Measurements from ENCODE around the gene NUP153. TPM values are rescaled to one million over a fixed set of nuclear protein-coding genes. Genes with fewer than 3 reads are reported as not detected.

The NUP153 gene
- total RNA-seq, 4 donors from 2014 or later, result 28.4 to 32.8 (median 31.5) TPM

DNA sequence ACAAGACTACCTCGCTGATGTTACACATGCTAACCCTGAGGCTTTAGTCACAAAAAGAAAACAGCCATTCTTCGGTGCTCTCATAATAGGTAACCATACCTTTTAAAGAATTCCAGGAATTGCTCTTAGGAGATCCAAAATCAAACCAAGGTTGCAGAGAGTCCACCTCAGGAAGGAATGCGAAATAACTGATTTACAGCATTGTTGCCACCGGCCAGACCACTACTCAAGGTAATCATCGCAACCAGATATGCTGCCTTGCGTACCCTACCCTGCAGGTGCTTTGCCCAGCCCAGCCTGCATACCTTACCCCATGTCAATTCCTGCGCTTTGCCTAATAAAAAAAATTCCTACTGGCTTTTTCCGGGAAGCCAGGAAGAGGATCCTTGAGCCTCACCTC is 27.0 kb downstream of the NUP153 start:
- peaks cover under 1 to 11% (median 6%) of the 10 kb centered on the region in 4 donors for H3K36me3 ChIP-seq
- no peak overlapping the region for H3K4me3 ChIP-seq
- H3K9me3 ChIP-seq, result no peaks in the 10 kb centered on the region
- WGBS, result 88% methylated on average over 8 of the region's 8 CpGs
- TF ChIP-seq, protein P1, sequence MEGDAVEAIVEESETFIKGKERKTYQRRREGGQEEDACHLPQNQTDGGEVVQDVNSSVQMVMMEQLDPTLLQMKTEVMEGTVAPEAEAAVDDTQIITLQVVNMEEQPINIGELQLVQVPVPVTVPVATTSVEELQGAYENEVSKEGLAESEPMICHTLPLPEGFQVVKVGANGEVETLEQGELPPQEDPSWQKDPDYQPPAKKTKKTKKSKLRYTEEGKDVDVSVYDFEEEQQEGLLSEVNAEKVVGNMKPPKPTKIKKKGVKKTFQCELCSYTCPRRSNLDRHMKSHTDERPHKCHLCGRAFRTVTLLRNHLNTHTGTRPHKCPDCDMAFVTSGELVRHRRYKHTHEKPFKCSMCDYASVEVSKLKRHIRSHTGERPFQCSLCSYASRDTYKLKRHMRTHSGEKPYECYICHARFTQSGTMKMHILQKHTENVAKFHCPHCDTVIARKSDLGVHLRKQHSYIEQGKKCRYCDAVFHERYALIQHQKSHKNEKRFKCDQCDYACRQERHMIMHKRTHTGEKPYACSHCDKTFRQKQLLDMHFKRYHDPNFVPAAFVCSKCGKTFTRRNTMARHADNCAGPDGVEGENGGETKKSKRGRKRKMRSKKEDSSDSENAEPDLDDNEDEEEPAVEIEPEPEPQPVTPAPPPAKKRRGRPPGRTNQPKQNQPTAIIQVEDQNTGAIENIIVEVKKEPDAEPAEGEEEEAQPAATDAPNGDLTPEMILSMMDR (IDR thresholded peaks at IDR 0.05), result no peak
- TF ChIP-seq EP300 (IDR thresholded peaks at IDR 0.05) (no peak), POLR2AphosphoS5 (IDR thresholded peaks at IDR 0.05) (no peak), POLR2A (IDR thresholded peaks at IDR 0.05; ENCODE audit: low read depth) (no peak)
- H3K27ac ChIP-seq (replicated peaks in 1 of 4), result no peak overlapping the region
- DNase-seq (ENCODE audit: extremely low spot score), result no peak
- peaks cover 0 to 12% (median 5%) of the 10 kb centered on the region in 4 donors for H3K4me1 ChIP-seq
- no peaks in the 10 kb centered on the region for H3K27me3 ChIP-seq
- intact Hi-C loops (cut with DNase I), result no loop called here

DNA sequence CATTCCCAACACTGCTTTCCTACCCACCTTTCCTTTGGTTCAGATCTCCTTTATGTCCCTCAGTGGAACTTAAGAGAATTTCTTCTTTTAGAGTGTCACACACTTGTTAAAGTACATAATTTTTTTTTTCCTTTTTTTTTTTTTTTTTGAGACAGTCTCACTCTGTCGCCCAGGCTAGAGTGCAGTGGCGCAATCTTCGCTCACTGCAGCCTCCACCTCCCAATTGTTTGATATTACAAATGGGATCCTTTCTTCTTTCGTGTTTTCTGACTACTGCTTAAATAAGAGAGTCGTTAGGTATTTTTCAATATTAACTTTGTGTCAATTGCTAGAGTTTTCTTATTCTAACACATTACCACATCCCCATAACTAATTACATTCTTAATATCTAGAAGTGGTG is 29.1 kb downstream of the NUP153 start:
- 94% methylated on average over 5 of the region's 5 CpGs for WGBS
- intact Hi-C loops (cut with DNase I), result no loop called here

DNA sequence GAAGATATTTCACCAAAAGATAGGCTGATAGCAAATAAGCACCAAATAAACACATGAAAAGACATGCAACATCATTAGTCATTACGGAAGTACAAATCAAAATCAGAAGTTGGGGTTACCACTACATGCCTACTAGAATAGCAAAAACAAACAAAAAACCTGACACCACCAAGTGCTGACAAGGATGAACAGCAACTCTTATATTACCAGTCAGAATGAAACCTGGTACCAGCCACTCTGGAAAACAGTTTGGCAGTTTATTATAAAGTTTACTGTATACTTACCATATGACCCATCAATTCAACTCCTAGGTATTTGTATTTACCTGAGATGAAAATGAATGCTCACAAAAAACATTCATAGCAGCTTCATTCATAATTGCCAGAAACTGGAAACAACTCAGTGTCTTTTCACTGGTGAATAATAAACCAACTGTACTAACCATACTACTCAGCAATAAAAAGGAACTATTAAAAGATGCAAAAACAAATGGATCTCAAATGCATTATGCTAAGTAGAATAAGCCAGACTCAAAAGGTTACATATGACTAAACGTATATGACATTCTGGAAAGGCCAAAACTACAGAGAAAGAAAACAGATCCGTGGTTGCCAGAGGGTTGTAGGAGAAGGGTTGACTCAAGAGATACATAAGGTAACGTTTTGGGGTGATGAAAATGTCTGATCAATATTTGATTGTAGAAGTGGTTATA is 33.0 kb downstream of the NUP153 start:
- 92% methylated on average over 4 of the region's 4 CpGs for WGBS
- Histone ChIP-seq H3K36me3 (peaks cover 21 to 58% (median 57%) of the 10 kb centered on the region in 4 donors), H3K4me1 (peaks cover 0 to 9% (median 2%) of the 10 kb centered on the region in 4 donors), H3K27me3 (no peaks in the 10 kb centered on the region), H3K9me3 (no peaks in the 10 kb centered on the region), H3K4me3 (no peak overlapping the region), H3K27ac (replicated peaks in 1 of 4) (no peak overlapping the region)
- intact Hi-C loops (cut with DNase I), result no loop called here
- TF ChIP-seq POLR2AphosphoS5 (IDR thresholded peaks at IDR 0.05), result no peak
- no peak for TF ChIP-seq EP300 (IDR thresholded peaks at IDR 0.05)
- TF ChIP-seq, protein P1 (IDR thresholded peaks at IDR 0.05), result no peak
- no peak for TF ChIP-seq POLR2A (IDR thresholded peaks at IDR 0.05; ENCODE audit: low read depth)
- DNase-seq (ENCODE audit: extremely low spot score), result no peak

More for the DNA sequence above, 29.1 kb downstream of the NUP153 start:
- Histone ChIP-seq H3K9me3 (no peaks in the 10 kb centered on the region), H3K36me3 (peaks cover 6 to 29% (median 27%) of the 10 kb centered on the region in 4 donors), H3K27ac (replicated peaks in 1 of 4) (no peak overlapping the region), H3K4me3 (no peak overlapping the region), H3K27me3 (no peaks in the 10 kb centered on the region), H3K4me1 (peaks cover 0 to 12% (median 5%) of the 10 kb centered on the region in 4 donors)
- DNase-seq (ENCODE audit: extremely low spot score), result no peak
- TF ChIP-seq EP300 (IDR thresholded peaks at IDR 0.05) (no peak), POLR2AphosphoS5 (IDR thresholded peaks at IDR 0.05) (no peak), POLR2A (IDR thresholded peaks at IDR 0.05; ENCODE audit: low read depth) (no peak)
- TF ChIP-seq, protein P1 (IDR thresholded peaks at IDR 0.05), result no peak

DNA sequence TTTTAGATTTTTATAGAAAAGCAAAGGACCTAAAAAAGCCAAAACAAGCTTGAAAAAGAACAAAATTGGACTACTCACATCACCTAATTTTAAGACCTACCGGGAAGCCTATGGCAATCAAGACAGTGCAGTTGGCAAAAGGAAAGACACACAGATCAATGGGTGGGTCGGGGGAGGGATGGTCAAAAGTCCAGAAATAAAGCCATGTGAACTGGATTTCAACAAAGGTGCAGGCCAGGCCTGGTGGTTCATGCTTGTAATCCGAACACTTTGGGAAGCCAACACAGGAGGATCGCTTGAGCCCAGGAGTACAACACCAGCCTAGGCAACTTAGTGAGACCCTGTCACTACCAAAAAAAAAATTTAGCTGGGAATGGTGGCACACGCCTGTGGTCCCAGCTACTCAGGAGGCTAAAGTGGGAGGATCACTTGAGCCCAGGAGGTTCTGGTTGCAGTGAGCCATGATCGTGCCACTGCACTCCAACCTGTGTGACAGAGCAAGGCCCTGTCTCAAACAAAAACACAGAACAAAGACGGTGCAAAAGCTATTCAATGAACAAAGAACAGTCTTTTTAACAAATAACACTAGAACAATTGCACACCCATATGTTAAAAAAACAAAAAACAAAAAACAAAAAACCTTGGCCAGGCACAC is 34.5 kb downstream of the NUP153 start:
- WGBS, result 97% methylated on average over 7 of the region's 7 CpGs
- DNase-seq (ENCODE audit: extremely low spot score), result no peak
- no peaks in the 10 kb centered on the region for H3K27me3 ChIP-seq
- TF ChIP-seq POLR2AphosphoS5 (IDR thresholded peaks at IDR 0.05) (no peak), EP300 (IDR thresholded peaks at IDR 0.05) (no peak), POLR2A (IDR thresholded peaks at IDR 0.05; ENCODE audit: low read depth) (no peak)
- TF ChIP-seq, protein P1 (IDR thresholded peaks at IDR 0.05), result no peak
- intact Hi-C loops (cut with DNase I), result no loop called here
- no peaks in the 10 kb centered on the region for H3K9me3 ChIP-seq
- H3K4me3 ChIP-seq, result no peak overlapping the region
- no peaks in the 10 kb centered on the region for H3K4me1 ChIP-seq
- no peak overlapping the region for H3K27ac ChIP-seq (replicated peaks in 1 of 4)
- H3K36me3 ChIP-seq, result peaks cover 35 to 73% (median 72%) of the 10 kb centered on the region in 4 donors

Measured in esophagus muscularis mucosa (tissue), 4 donors.